Urinary bladder (tissue), 4 donors: ENCODE results near the gene HBQ1. TPM values are rescaled to one million over a fixed set of nuclear protein-coding genes. Genes with fewer than 3 reads are reported as not detected.

Experiments used
- DNase-seq: peaks from one replicate; pipeline ENCODE4 v3.0.0-alpha.2; 2015; ENCODE audit errors: extremely low spot score
- H3K27ac ChIP-seq: one replicate; pipeline ENCODE4 v1.5.1; 2013; ENCODE audit warnings: low read depth, mild to moderate bottlenecking, moderate library complexity
- H3K36me3 ChIP-seq: one replicate; pipeline ENCODE4 v1.6.1; 2013; ENCODE audit warnings: mild to moderate bottlenecking, moderate library complexity; ENCODE audit not compliant: insufficient read depth
- H3K4me1 ChIP-seq: one replicate; pipeline ENCODE4 v1.6.1; 2013; ENCODE audit warnings: mild to moderate bottlenecking, moderate library complexity; ENCODE audit not compliant: insufficient read depth
- H3K4me3 ChIP-seq: one replicate; pipeline ENCODE4 v1.5.1; 2013; ENCODE audit warnings: low read depth, low read length
- WGBS: extraction: QIAGEN DNeasy Blood & Tissue Kit; methylation state at CpG from one replicate; pipeline ENCODE4 v1.1.7; 2013; 5-methylcytosine and 5-hydroxymethylcytosine counted together
- polyA plus RNA-seq: library from polyadenylated mRNA; stranded (reverse); fragments of 200-250 nt; gene quantifications from one replicate; pipeline ENCODE4 v1.2.3, GENCODE V29; 2013
- total RNA-seq: library from RNA; depleted of rRNA; stranded (reverse); fragments of >200 nt; gene quantifications from one replicate; pipeline ENCODE4 v1.2.3, GENCODE V29; 2014
- donor health status: healthy with polysubstance abuse.
- donor health status: healthy.

HBQ1 gene
- total RNA-seq: not detected
- not detected for polyA plus RNA-seq

DNA sequence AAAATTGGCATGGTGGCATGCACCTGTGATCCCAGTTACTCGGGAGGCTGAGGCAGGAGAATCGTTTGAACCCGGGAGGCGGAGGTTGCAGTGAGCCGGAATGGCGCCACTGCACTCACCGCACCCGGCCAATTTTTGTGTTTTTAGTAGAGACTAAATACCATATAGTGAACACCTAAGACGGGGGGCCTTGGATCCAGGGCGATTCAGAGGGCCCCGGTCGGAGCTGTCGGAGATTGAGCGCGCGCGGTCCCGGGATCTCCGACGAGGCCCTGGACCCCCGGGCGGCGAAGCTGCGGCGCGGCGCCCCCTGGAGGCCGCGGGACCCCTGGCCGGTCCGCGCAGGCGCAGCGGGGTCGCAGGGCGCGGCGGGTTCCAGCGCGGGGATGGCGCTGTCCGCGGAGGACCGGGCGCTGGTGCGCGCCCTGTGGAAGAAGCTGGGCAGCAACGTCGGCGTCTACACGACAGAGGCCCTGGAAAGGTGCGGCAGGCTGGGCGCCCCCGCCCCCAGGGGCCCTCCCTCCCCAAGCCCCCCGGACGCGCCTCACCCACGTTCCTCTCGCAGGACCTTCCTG lies at the start of gene HBQ1:
Gene HBQ1 (plus strand): TSS at position 359 of the 575 bp plus-strand sequence. CDS start 28 bp downstream, at position 387.
- Histone ChIP-seq H3K36me3 (no peaks in the 10 kb centered on the region), H3K27ac (no peak within 1 kb of the TSS), H3K4me3 (peak within 1 kb of the TSS; percentile 22), H3K4me1 (peaks cover 5% of the 10 kb centered on the region)
- DNase-seq: no peak
- 7% methylated on average over 59 of the region's 59 CpGs for WGBS

DNA sequence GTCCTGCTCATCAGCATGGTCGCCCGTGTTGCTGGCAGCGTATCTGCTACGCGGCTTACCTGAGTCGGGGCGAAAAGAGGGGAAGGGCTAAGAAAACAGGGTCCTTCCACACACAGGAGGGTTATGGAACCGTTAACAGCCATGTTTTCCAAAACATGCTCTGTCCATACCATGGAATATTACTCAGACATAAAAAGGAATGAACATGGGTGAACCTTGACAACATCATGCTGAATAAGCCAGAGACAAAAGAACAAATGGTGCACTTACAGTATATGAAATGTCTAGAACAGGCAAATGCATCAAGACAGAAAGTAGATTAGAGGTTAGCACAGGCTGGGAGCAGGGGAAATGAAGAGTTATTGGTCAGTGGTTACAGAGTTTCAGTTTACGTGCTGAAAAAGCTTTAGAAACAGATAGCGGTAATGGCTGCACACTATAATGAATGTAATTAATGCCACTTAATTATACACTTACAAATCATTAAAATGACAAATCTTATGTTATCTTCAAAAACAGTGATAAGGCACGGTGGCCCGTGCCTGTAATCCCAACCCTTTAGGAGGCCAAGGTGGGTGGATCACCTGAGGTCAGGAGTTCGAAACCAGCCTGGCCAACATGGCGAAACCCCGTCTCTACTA lies 49.6 kb upstream of the HBQ1 start:
- no peaks in the 10 kb centered on the region for H3K4me1 ChIP-seq
- no peak overlapping the region for H3K4me3 ChIP-seq
- H3K36me3 ChIP-seq: no peaks in the 10 kb centered on the region
- 94% methylated on average over 15 of the region's 15 CpGs for WGBS
- DNase-seq: no peak
- no peak overlapping the region for H3K27ac ChIP-seq

DNA sequence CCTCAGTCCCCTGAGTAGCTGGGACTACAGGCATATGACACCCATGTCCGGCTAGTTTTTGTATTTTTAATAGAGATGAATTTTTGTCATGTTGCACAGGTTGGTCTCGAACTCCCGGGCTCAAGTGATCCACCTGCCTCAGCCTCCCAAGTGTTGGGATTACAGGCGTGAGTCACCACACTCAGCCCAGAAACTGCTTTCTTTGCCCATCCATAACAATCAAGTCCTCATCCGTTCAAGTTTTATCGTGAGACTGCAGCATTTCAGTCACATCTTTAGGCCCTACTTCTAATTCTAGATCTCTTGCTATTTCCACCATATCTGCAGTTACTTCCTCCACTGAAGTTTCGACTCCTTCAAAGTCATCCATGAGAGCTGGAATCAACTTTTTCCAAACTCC lies 48.1 kb upstream of the HBQ1 start:
- Histone ChIP-seq H3K36me3 (no peaks in the 10 kb centered on the region), H3K27ac (no peak overlapping the region), H3K4me1 (no peaks in the 10 kb centered on the region), H3K4me3 (no peak overlapping the region)
- 94% methylated on average over 7 of the region's 7 CpGs for WGBS
- no peak for DNase-seq

DNA sequence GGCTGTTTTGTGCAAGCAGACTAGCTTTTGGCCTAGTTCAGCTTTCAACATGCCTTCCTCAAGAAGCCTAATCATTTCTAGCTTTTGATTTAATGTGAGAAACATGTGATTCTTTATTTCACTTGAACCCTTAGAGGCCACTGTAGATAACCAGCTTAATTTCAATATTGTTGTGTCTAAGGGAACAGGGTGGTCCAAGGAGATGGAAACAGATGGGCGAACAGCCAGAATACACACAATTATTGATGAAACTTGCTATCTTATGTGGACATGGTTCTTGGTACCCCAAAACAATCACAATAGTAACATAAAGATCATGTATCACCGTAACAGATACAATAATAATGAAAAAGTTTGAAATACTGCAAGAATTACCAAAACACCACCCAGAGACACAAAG lies 46.5 kb upstream of the HBQ1 start:
- Histone ChIP-seq H3K36me3 (no peaks in the 10 kb centered on the region), H3K27ac (no peak overlapping the region), H3K4me1 (no peaks in the 10 kb centered on the region), H3K4me3 (no peak overlapping the region)
- 96% methylated on average over 2 of the region's 2 CpGs for WGBS
- no peak for DNase-seq

DNA sequence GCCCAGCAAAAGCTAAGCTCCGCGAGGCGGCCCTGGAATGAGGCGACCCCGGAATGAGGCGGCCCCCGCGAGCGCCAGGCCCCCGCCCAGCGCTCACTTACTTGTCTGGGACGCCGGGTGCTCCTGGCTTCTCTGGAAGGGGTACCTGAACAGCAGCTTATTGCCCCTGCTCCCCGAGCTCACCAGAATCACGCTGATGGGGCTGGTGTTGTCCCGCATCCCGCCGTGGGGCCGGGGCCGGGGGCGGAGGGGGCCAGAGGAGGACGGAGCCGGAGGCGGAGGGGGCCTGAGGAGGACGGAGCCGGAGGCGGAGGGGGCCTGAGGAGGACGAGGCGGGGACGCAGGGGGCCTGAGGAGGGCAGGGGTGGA lies 42.2 kb upstream of the HBQ1 start:
- Histone ChIP-seq H3K4me1 (no peaks in the 10 kb centered on the region), H3K36me3 (no peaks in the 10 kb centered on the region), H3K27ac (peak overlapping the region; percentile 16), H3K4me3 (peak overlapping the region; percentile 96)
- WGBS: 2% methylated on average over 30 of the region's 30 CpGs
- no peak for DNase-seq

DNA sequence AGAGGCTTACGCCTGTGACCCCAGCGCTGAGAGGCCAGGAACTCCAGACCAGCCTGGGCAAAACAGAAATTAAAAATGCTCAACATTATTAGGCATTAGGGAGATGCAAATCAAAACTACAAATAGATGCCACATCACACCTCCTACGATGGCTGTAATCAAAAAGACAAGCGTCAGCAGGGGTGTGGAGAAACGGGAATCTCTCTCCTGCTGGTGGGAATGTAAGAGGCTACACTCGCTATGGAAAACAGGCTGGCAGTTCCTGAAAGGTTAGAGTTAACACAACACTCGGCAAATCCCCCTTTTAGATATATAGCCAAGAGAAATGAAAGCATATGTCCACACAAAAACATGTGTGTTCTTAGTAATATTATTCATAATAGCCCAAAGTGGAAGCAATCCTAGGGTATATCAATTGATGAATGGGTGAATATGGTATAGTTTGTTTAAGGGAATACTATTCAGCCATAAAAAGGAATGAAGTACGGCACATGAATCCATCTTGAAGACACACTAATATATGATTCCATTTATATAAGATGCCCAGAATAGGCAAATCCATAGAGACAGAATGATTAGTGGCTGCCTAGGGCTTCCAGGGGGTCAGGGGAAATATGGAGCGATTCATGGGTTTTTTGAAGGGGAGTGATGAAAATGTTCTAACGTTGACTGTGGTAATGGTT lies 39.9 kb upstream of the HBQ1 start:
- no peak for DNase-seq
- Histone ChIP-seq H3K27ac (no peak overlapping the region), H3K36me3 (no peaks in the 10 kb centered on the region), H3K4me3 (no peak overlapping the region), H3K4me1 (no peaks in the 10 kb centered on the region)
- WGBS: 62% methylated on average over 10 of the region's 10 CpGs

DNA sequence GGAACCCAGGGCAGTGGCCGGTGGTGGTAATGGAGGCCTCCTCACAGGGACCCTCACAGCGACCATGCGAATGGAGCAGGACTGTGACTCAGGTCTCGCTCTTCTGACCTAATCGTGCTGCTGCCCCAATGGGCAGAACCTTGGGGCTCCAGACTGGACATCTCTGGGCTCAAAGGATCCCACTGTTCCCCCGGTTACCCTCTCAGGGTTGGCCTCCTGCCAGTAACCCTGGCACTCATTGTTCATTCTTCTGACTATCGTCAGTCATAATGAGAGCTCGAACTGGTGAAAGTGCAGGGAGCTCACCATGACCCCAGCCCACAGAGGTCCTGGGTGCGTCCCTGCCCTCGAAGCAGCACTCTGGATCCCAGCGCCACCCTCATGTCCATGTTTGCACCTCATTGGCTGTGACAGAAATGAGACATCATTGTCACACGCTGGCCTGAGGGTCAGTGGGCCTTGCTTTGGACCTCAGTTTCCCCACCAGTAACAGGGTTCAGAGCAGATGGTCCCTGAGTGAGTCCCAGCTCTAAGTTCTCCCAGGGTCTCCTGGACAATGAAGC lies 37.8 kb upstream of the HBQ1 start:
- no peak overlapping the region for H3K27ac ChIP-seq
- H3K4me1 ChIP-seq: no peaks in the 10 kb centered on the region
- H3K36me3 ChIP-seq: no peaks in the 10 kb centered on the region
- 76% methylated on average over 12 of the region's 12 CpGs for WGBS
- H3K4me3 ChIP-seq: no peak overlapping the region
- DNase-seq: no peak

DNA sequence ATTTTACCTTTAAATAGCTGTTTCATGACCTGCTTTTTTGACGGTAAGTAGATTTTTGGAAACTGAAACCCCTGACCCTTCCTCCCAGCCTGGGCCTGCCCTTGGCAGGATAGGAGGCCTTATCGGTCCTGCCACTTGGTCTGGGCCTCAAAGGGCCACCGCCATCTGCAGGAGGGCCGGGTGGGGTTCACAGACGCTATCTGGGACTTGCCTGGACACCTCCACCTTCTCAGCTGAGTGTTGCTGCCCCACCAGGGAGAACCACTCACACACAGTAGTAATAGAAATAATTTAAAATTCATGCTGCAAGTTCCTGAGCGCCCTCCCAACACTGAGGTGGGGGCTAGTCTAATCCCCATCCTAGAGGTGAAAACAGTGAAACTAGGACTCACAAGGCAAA lies 37.2 kb upstream of the HBQ1 start:
- Histone ChIP-seq H3K27ac (no peak overlapping the region), H3K36me3 (no peaks in the 10 kb centered on the region), H3K4me1 (no peaks in the 10 kb centered on the region), H3K4me3 (no peak overlapping the region)
- WGBS: 75% methylated on average over 6 of the region's 6 CpGs
- DNase-seq: no peak

DNA sequence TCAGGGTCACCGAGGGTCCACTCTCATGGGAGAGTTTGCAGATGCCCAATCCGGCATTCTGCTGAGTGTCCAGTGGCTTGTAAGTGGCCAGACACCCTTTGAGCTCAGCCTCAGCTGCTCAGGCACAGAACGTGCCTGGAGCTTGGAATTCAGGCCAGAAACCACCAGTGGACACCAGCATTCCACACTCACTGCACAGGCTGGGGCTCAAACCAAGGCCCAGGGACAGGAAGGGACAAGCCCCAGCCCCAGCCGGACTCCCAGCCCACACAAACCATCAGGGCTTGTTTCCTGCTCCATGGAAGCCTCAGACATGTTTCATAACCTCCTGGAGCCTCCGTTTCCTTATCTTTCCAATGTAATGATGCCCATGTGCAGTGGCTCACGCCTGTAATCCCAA lies 36.8 kb upstream of the HBQ1 start:
- H3K4me1 ChIP-seq: no peaks in the 10 kb centered on the region
- no peaks in the 10 kb centered on the region for H3K36me3 ChIP-seq
- WGBS: 49% methylated on average over 6 of the region's 6 CpGs
- DNase-seq: no peak
- H3K4me3 ChIP-seq: no peak overlapping the region
- no peak overlapping the region for H3K27ac ChIP-seq

DNA sequence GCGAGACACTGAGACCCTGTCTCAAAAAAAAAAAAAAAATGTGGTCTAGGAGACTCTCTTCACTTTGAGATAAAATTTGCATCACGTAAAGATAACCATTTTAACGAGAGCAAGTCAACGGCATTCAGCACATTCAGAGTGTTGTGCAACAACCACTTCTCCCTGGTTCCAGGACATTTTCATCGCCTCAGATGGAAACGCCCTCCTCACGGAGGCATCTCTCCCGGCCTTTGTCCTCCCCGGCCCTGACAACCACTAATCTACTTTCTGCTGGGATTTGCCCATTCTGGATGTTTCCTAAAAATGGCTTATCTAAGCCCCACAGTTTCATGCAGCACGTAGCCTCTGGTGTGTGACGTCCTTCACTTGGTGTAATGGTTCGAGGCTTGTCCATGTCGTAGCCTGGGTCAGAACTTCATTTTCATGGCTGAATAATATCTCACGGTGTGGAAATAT lies 35.4 kb upstream of the HBQ1 start:
- H3K27ac ChIP-seq: no peak overlapping the region
- DNase-seq: no peak
- H3K36me3 ChIP-seq: no peaks in the 10 kb centered on the region
- no peak overlapping the region for H3K4me3 ChIP-seq
- H3K4me1 ChIP-seq: no peaks in the 10 kb centered on the region
- WGBS: 69% methylated on average over 14 of the region's 14 CpGs

DNA sequence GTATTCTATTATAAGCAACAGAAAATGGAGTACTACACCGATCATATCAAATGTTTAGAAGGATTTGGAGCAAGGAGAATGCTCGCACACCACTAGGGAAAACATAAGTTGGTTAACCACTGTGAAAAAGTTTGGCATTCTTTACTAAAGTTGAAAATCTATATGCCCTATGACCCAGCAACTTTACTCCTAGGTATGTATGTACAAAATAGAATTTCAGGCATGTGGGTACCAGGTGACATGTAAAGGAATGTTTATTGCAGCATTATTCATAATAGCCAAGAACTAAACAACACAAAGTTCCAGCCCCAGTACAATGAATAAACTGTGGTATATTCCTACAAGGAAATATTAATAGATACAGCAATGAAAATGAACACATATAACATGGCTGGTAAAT lies 33.6 kb upstream of the HBQ1 start:
- 86% methylated on average over 2 of the region's 2 CpGs for WGBS

DNA sequence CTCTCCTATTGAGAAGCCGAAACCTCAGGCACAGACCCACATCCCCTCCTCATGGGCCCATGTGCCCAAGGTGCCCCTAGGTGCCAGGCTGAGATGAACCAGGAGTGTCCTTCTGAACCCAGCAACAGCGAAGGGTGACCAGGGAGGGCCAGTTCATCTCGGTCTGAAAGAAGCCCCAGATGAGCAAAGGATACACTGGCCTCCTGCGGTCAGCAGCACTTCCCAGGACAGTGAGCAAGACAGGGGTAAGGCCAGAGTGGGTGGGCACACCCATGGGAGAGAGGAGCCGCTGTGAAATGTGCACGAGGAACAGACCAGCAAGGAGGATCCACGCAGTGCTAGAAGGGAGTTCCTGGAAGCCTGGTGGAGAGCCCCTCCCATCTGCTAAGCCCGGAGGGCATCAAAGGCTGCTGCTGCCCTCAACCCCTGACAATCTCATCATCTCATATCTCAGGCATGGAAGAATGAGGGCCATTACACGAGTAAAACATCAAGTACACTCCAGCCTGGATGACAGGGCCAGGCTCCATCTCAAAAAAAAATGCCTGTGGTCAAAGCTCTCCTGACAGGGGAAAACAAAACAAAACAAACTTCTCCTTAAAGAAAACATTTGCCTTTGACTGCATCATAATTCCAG lies 31.1 kb upstream of the HBQ1 start:
- 47% methylated on average over 9 of the region's 9 CpGs for WGBS
- no peak overlapping the region for H3K27ac ChIP-seq
- no peaks in the 10 kb centered on the region for H3K36me3 ChIP-seq
- no peak overlapping the region for H3K4me3 ChIP-seq
- DNase-seq: no peak
- H3K4me1 ChIP-seq: no peaks in the 10 kb centered on the region

More for the DNA sequence above, 33.6 kb upstream of the HBQ1 start:
- Histone ChIP-seq H3K27ac (no peak overlapping the region), H3K4me3 (no peak overlapping the region), H3K36me3 (no peaks in the 10 kb centered on the region), H3K4me1 (no peaks in the 10 kb centered on the region)
- no peak for DNase-seq

DNA sequence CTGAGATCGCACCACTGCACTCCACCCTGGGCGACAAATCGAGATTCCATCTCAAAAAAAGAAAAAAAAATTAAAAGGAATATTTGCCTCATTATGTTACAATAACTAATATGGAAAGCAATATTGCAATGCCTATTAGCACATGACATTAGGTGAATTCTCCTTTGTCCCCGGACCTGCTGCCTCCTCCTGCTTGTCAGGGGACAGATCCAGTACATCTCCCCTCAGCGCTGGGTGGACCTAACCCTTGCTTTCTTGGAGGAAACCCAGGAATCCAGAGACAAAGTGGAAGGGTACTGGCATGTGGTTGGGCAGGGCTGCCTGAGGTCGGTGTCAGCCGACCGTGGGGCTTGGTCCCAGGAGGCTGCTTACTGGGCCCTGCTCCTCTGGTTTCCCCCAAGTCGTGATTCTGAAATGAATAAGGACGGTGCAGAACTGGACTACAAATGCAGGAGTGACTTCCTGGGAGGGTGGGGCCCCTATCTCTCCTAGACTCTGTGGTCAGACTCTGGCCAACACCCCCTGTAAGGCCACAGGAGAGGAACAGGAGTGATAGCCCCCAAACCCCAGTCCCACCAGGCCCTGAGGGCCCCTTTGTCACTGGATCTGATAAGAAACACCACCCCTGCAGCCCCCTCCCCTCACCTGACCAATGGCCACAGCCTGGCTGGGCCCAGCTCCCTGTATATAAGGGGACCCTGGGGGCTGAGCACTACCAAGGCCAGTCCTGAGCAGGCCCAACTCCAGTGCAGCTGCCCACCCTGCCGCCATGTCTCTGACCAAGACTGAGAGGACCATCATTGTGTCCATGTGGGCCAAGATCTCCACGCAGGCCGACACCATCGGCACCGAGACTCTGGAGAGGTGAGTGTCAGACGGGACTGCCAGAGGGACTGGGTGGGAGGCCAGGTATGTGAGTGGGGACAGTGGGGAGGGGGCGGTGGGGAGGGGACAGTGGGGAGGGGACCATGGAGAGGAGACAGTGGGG lies 27.8 kb upstream of the HBQ1 start, which contains the start of gene HBZ:
Gene HBZ (plus strand): TSS at position 504 of the 988 bp plus-strand sequence. CDS start 266 bp downstream, at position 770.
- no peak for DNase-seq
- 78% methylated on average over 17 of the region's 17 CpGs for WGBS
- no peak within 1 kb of the TSS for H3K27ac ChIP-seq
- no peak within 1 kb of the TSS for H3K4me3 ChIP-seq
- no peaks in the 10 kb centered on the region for H3K36me3 ChIP-seq
- no peaks in the 10 kb centered on the region for H3K4me1 ChIP-seq
